C4-2B (cell line): ENCODE measurements around the gene PDE4D.

Source experiments
- ZFX ChIP-seq: fragments of 450-650 bp; IDR thresholded peaks from 2 replicates; pipeline ENCODE4 v1.6.1; 2017
- TF ChIP-seq, protein P1 (sequence below): fragments of 450-650 bp; conservative IDR thresholded peaks from 2 replicates; pipeline ENCODE4 v1.5.1; 2017; ENCODE audit warnings: mild to moderate bottlenecking

DNA sequence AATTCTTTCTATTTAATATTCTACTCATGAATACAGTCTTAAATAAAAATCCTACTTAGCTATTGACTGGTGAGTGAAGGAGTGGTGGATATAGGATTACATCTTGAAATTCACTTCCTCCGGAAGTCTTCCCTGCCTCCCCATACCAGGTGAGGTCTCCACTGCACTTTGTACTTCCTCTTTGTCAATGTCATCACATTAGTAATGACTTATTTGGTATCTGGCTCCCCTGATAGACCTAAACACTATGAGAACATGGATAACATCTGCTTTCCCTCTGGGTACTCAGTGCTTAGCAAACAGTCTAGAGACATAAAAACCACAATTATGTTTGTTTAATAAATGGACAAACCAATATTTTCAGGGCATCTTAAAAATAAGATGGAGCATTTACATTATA is 532.1 kb downstream of the PDE4D start:
- TF ChIP-seq, protein P1, sequence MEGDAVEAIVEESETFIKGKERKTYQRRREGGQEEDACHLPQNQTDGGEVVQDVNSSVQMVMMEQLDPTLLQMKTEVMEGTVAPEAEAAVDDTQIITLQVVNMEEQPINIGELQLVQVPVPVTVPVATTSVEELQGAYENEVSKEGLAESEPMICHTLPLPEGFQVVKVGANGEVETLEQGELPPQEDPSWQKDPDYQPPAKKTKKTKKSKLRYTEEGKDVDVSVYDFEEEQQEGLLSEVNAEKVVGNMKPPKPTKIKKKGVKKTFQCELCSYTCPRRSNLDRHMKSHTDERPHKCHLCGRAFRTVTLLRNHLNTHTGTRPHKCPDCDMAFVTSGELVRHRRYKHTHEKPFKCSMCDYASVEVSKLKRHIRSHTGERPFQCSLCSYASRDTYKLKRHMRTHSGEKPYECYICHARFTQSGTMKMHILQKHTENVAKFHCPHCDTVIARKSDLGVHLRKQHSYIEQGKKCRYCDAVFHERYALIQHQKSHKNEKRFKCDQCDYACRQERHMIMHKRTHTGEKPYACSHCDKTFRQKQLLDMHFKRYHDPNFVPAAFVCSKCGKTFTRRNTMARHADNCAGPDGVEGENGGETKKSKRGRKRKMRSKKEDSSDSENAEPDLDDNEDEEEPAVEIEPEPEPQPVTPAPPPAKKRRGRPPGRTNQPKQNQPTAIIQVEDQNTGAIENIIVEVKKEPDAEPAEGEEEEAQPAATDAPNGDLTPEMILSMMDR, result 0 out of 2 replicates have a peak, but pooled peaks have one; percentile 2
- TF ChIP-seq ZFX, result no peak
